ENCODE results near the gene TDRKH. TPM values are rescaled to one million over a fixed set of nuclear protein-coding genes. Genes with fewer than 3 reads are reported as not detected.
"Not testable (repeated sequence)": the region's sequence is repeated elsewhere in the genome, so short reads cannot be mapped to it uniquely, and the experiment has no call there.

TDRKH gene
- total and polyA plus RNA-seq, 2 of the 13 experiments (the other 11 are each of a cell fraction or from before 2014, with no cell fraction given), result 3.9 to 5.4 TPM

- no peak for TF ChIP-seq STAT6 (CRISPR knock-in tag; IDR thresholded peaks at IDR 0.05; ENCODE audit: borderline replicate concordance)
- no peak for TF ChIP-seq HIVEP1 (CRISPR knock-in tag; IDR thresholded peaks at IDR 0.05)
- no peak for TF ChIP-seq ZNF776 (CRISPR knock-in tag; IDR thresholded peaks at IDR 0.05)
- no peak for TF ChIP-seq ZFP36L2 (CRISPR knock-in tag; IDR thresholded peaks at IDR 0.05)
- no peak for TF ChIP-seq TAF15 (IDR thresholded peaks at IDR 0.05; ENCODE audit: low read depth, low read length, poor library complexity, severe bottlenecking)
Measured at GRCh38 chr1:151783796-151784195, 6.5 kb downstream of the TDRKH start (continued).

- FAIRE-seq, result no peak
- Histone ChIP-seq H4K20me1 (ENCODE audit: insufficient read depth, low read length) (no peaks in the 10 kb centered on the region), H3K27ac (ENCODE audit: extremely low read length, insufficient read depth, low read length) (no peak overlapping the region), H2AFZ (ENCODE audit: low read length) (no peak overlapping the region), H3K36me3 (replicated peaks in 1 of 2; ENCODE audit: control insufficient read depth in 1 of 2, insufficient read depth in 2 of 2, low read length in 2 of 2) (no peaks in the 10 kb centered on the region; a peak in 1 of 5 replicates), H3K4me2 (ENCODE audit: low read depth, low read length) (no peak overlapping the region), H3K4me3 (replicated peaks in 1 of 3; ENCODE audit: insufficient read depth in 1 of 3, low read depth in 2 of 3, low read length in 3 of 3) (no peak overlapping the region), H3K9me3 (ENCODE audit: low read length) (no peaks in the 10 kb centered on the region), H3K9ac (ENCODE audit: insufficient read depth, low read depth, low read length) (no peak overlapping the region), H3K27me3 (ENCODE audit: control insufficient read depth in 1 of 2, insufficient read depth in 2 of 2, low read length in 2 of 2) (no peaks in the 10 kb centered on the region), H3K4me1 (ENCODE audit: insufficient read depth, low read length) (no peaks in the 10 kb centered on the region), H3K79me2 (ENCODE audit: insufficient read depth, low read length) (no peaks in the 10 kb centered on the region)
- 76% methylated on average over 3 of the region's 3 CpGs for WGBS (ENCODE audit: low lambda C conversion rate)
- POLR2A ChIA-PET, result no interaction called here
- ATAC-seq, result no peak
- in situ Hi-C loops (cut with HindIII; ENCODE audit: extremely low pct_ligation_motif_present, low pct_unique_long_range_greater_than_20kb), result no loop called here
- no peak for TF ChIP-seq RBM39 (IDR thresholded peaks at IDR 0.05; ENCODE audit: low read depth, low read length, poor library complexity, severe bottlenecking)
- TF ChIP-seq ASH2L (IDR thresholded peaks at IDR 0.05; ENCODE audit: insufficient read length, low read depth, low read length), result no peak
- no peak for TF ChIP-seq ZSCAN30 (CRISPR knock-in tag; IDR thresholded peaks at IDR 0.05)
- DNase-seq (ENCODE audit: low spot score), result no peak
- CTCF ChIA-PET (ENCODE audit: low intra/inter-chr PET ratio, low total read pairs), result no interaction called here
- no TSS peak for BruUV-seq (replicated peaks)
- intact Hi-C loops (cut with micrococcal nuclease; ENCODE audit: unreplicated experiment), result no loop called here
Measured at GRCh38 chr1:151782741-151783140, 7.6 kb downstream of the TDRKH start.

- H3K27me3 ChIP-seq (ENCODE audit: control insufficient read depth in 1 of 2, insufficient read depth in 2 of 2, low read length in 2 of 2); BruUV-seq (replicated peaks); H3K4me2 ChIP-seq (ENCODE audit: low read depth, low read length); POLR2A ChIA-PET; DNase-seq (ENCODE audit: low spot score); CTCF ChIA-PET (ENCODE audit: low intra/inter-chr PET ratio, low total read pairs); FAIRE-seq; H3K27ac ChIP-seq (ENCODE audit: extremely low read length, insufficient read depth, low read length); H3K79me2 ChIP-seq (ENCODE audit: insufficient read depth, low read length); H3K4me3 ChIP-seq (replicated peaks in 1 of 3; ENCODE audit: insufficient read depth in 1 of 3, low read depth in 2 of 3, low read length in 3 of 3); ATAC-seq; in situ Hi-C loops (cut with HindIII; ENCODE audit: extremely low pct_ligation_motif_present, low pct_unique_long_range_greater_than_20kb); H3K4me1 ChIP-seq (ENCODE audit: insufficient read depth, low read length); H2AFZ ChIP-seq (ENCODE audit: low read length); H3K9ac ChIP-seq (ENCODE audit: insufficient read depth, low read depth, low read length); H3K36me3 ChIP-seq (replicated peaks in 1 of 2; ENCODE audit: control insufficient read depth in 1 of 2, insufficient read depth in 2 of 2, low read length in 2 of 2); intact Hi-C loops (cut with micrococcal nuclease; ENCODE audit: unreplicated experiment); H3K9me3 ChIP-seq (ENCODE audit: low read length); H4K20me1 ChIP-seq (ENCODE audit: insufficient read depth, low read length): not testable (repeated sequence)
- 94% methylated on average over 4 of the region's 5 CpGs for WGBS (ENCODE audit: low lambda C conversion rate)
Measured at GRCh38 chr1:151782026-151782425, 8.3 kb downstream of the TDRKH start.

- H2AFZ ChIP-seq (ENCODE audit: low read length); BruUV-seq (replicated peaks); H3K27ac ChIP-seq (ENCODE audit: extremely low read length, insufficient read depth, low read length); FAIRE-seq; H3K27me3 ChIP-seq (ENCODE audit: control insufficient read depth in 1 of 2, insufficient read depth in 2 of 2, low read length in 2 of 2); H3K9me3 ChIP-seq (ENCODE audit: low read length); H3K9ac ChIP-seq (ENCODE audit: insufficient read depth, low read depth, low read length); CTCF ChIA-PET (ENCODE audit: low intra/inter-chr PET ratio, low total read pairs); ATAC-seq; in situ Hi-C loops (cut with HindIII; ENCODE audit: extremely low pct_ligation_motif_present, low pct_unique_long_range_greater_than_20kb); H4K20me1 ChIP-seq (ENCODE audit: insufficient read depth, low read length); H3K4me3 ChIP-seq (replicated peaks in 1 of 3; ENCODE audit: insufficient read depth in 1 of 3, low read depth in 2 of 3, low read length in 3 of 3); H3K79me2 ChIP-seq (ENCODE audit: insufficient read depth, low read length); H3K4me2 ChIP-seq (ENCODE audit: low read depth, low read length); intact Hi-C loops (cut with micrococcal nuclease; ENCODE audit: unreplicated experiment); H3K36me3 ChIP-seq (replicated peaks in 1 of 2; ENCODE audit: control insufficient read depth in 1 of 2, insufficient read depth in 2 of 2, low read length in 2 of 2); POLR2A ChIA-PET; H3K4me1 ChIP-seq (ENCODE audit: insufficient read depth, low read length); DNase-seq (ENCODE audit: low spot score): not testable (repeated sequence)
- 94% methylated on average over 5 of the region's 5 CpGs for WGBS (ENCODE audit: low lambda C conversion rate)
Measured at GRCh38 chr1:151780736-151781135, 9.6 kb downstream of the TDRKH start.
